Medulla oblongata (tissue), 1 donor: ENCODE measurements around the gene C16orf95.
"Not testable (repeated sequence)": the region's sequence is repeated elsewhere in the genome, so short reads cannot be mapped to it uniquely, and the experiment has no call there.

Source experiments
- DNase-seq: peaks from one replicate; pipeline ENCODE4 v3.0.0-alpha.2; 2015; ENCODE audit errors: extremely low spot score

The C16orf95 gene

DNA sequence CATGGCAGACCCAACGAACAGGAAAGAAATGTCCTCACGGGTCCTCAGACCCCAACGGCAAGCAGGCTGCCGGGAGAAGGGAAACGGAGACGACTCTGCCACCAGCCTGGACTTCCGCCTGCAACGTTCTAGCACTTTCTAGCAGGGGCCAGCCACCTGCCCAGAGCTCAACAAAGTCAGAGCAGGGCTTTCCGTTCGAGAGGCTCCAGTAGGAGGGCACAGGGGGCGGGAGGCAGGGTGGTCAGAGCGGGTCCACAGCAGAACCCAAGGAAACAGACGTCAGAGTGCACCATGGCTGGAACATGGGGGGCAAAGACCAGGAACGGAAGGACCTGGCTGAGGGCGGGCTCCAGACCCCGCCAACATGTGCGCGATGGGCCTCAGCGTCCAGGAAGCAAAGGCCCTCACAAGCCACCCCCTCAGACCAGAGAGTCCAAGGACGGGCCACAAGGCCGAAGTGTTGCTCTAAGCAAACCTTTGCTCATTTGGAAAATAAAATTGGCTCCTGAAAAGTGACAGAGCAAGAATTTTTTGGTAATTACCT, 29.4 kb upstream of the C16orf95 start:
- DNase-seq = no peak

DNA sequence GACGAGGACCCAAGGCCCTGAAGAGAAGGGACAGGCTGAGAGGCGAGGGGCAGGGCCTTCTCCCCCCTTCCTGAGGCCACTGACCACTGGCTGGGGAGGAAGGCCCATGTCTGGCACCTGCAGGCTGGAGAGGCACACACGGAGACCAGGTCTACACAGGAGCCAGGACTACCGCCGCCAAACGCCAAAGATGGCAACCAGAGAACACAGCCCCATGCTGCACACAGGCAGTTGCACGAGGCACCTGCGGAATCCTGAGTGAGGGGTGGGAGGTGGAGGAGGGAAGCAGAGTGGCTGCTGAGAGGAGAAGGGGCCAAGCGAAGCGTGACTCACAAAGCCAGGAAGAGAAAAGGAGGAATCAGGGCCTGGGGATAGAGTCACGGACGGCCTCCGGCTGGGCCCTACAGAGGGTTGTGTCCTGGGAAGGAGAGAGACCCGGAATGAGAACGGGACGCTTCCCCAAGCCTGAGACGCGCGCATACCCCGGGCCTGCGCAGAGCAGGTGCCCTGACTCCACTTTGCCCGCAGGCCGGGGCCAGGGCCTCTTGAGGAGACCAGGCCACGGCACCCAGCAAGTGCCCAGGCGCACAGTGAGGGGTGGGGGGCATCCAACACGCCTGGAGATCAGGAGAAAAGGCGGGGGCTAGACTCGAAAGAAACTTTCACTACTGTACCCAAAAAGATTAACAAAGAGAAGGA, 28.7 kb upstream of the C16orf95 start:
- DNase-seq = no peak

DNA sequence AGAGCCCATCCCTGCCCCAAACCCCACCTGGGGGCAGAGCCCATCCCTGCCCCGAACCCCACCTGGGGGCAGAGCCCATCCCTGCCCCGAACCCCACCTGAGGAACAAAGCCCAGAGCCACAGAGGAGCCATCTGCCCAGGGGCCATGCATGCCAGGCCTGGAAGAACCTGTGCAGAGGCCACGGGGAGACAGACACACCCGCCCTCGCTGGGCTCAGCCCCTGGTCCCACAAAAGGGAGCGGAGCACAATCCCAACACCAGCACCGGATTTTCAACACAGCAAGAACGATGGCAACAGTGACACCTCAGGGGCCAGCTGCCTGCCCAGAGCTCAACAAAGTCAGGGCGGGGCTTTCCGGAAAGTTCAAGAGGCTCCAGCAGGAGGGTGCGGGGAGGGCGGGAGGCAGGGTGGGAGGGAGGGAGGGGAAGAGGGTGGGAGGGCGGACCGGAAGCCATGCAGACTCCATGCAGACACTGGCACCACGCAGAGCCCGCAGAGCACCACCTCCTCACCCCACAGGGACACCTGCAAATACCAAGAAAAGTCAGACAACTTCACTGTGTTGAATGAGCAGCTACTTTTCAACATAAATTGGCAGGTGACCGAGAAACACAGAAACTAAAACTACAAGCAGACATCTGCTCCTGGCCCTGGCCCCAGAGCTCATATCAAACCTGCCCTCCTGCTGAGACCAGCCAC, 27.9 kb upstream of the C16orf95 start:
- DNase-seq = no peak

DNA sequence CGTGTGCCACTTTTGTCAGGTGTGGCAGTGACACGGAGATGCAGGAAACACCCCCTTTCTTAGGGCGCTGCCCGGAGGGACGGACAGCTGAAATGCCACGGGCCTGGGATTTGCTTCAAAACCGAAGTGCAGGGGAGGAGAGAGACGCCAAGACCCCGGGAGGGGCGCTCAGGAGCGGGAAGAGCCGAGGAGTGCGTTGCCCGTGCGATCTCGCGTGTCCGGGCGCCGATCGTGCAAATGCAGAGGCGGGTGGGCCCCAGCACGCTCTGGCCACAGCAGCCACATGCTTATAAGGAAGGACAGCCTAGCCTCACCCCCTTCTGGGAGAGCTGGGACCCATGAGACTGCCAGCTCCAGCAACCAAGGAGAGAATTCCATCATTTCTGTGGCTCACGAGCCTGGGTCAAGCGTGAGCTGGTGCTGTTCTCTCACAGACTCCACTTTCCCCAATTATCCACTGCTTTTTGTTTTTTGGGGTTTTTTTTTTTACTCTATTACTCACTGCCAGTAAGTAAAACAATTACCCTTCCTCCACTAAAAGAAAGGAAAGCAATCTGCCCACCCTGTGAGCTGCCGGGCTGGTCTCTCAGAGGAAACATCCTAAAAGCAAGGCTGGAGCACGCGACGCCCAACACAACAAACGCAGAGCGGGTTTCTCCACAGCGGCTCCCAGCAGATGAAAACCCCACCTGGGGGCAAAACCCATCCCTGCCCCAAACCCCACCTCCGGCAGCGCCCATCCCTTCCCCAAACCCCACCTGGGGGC, 27.2 kb upstream of the C16orf95 start:
- DNase-seq = no peak

DNA sequence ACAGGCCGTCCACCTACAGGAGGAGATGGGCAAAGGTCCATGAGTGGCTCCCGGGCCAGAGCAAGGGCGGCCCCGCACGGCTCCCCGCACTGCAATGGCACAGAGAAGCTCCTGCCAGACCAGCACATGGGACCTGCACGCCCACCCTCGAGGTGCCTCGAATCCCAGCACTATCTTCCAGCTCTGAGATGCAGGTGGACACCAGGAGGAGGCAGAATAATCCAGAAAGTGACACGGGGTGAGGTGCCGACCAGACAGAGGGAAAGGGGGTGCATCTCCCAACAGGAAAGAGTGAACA, 26.5 kb upstream of the C16orf95 start:
- no peak for DNase-seq

DNA sequence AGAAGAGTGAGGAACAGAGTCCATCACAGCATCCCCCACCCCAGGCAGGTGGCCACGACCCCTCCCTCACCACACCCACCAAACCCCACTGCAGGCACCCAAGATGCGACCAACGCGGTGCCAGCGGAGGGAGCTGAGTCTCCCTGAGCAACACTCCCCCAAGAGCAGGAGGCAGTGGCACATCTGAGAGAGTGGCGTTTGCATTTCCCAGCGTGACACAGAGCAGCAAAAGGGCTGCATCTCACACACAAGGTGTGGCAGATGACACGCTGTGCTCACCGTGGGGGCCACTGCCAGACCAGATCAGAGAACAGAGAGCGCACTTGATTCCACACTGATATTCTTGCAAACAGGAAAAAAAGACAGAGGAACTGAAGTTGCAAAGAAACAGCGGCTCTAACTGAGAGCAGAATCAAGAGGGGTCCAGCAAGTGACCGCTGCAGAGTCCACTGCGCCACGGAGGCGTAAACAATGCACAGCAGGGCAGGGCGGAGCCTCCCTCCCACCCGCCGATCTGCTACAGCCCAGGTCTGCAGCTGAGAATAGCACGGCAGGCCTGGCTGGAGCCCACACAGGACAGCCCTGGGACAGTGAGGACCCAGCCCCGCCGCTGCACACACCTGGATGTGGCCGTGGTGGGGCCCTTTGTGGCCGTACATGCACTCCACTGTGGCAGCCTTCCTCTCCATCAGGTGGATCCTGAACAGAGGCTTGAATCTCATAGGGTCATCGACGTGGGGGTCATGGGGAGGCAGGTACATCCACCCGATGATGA, 26.0 kb upstream of the C16orf95 start:
- no peak for DNase-seq

DNA sequence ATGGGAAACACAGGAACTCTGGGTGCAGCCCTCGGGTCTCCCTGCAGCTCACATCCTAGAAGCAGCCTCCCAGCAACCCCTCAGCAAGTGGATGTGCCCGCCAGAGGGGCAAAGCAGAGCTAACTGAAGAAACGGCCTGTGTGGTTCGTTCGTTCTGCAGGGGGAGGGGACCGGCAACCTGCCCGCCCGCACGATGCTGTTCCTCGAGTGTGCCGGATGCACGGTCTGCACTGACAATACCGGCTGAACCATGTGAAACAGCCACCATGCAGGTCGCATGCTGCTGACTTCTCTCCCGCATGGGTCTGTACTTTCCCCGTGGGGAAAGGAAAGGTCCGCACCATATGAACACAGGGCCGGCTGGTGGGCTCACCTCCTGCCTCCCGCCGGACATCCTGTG, 25.3 kb upstream of the C16orf95 start:
- DNase-seq = no peak

DNA sequence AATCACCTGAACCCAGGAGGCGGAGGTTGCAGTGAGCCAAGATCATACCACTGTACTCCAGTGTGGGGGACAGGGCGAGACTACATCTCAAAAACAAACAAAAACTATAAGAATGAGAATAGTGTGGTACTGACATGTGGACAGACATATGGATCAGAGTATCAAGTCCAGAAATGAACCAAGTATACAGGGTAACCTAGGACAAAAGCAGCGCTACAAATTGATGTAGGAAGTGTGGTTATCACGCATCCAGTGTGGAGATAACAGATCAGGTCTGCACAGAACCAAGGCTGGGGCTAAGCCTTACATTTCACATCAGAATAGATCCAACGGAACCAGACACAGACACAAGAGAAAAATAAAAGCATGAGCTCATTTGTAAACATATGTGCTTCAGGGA, 23.0 kb upstream of the C16orf95 start:
- DNase-seq = no peak

DNA sequence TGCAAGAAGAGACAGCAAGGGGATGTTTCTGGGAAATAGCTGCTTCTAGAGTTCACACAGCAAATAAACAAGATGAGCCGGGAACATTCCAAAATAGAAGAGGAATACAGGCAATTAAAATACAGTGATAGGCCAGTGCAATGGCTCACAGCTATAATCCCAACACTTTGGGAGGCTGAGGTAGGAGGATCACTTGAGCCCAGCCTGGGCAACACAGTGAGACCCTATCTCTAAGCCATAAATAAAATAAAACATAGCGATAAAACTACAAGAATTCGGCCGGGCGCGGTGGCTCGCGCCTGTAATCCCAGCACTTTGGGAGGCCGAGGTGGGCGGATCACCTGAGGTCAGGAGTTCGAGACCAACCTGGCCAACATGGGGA, 22.5 kb upstream of the C16orf95 start:
- DNase-seq = not testable (repeated sequence)

DNA sequence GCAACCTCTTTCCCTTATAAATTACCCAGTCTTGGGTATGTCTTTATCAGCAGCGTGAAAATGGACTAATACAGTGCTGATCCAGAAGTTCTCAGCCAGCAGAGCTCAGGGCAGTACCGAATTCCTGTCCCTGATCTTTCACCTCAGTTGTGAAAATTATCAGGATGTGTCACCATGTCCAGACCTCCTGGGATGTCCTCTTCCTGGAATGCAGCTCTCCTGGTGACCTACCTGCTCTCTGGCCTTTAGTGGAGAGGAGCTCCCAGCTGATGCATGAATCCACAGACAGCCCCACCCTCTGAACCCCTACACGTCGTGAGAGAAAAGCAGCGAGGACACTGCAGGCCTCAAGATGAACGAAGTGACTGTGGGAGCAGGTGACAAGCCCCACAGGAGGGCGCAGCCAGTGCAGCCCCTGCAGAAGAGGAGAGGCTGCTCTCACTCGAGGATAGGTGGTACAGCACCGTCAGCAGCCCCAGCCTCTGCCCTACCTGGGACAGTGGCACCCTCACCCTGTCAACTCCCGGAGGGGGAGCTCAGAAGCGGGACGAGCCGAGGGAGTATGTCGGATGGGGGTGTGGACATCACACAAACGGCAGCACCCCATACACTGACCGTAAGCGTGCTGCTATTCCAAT, 22.0 kb upstream of the C16orf95 start:
- no peak for DNase-seq

DNA sequence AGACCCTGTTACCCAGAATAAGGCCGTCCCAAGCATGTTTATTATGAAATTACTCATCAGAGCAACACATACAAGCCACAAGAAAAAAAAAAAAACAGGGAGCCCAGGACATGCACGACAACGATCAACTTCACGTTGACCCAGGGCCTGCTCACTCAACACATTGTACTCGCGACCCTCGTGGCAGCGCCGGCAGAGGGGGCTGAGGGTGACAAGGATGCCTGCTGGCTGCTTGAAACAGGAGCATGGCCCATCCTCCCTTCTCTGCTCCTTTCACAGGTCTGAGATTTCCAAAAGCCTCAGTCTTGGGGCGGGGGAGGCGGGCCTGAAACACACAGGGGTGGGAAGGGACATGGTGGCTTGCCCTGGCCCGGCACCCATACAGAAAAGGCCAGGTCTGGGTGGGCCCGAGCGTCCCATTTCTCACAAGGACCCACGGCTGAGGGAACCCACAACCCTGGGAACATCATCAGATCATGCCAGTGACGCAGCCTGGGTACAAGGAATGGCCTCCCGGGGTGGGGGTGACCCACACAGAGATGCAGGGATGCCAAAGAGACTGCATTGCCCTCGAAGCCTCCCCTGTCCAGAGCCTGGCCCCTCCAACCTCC, 21.1 kb upstream of the C16orf95 start:
- no peak for DNase-seq

DNA sequence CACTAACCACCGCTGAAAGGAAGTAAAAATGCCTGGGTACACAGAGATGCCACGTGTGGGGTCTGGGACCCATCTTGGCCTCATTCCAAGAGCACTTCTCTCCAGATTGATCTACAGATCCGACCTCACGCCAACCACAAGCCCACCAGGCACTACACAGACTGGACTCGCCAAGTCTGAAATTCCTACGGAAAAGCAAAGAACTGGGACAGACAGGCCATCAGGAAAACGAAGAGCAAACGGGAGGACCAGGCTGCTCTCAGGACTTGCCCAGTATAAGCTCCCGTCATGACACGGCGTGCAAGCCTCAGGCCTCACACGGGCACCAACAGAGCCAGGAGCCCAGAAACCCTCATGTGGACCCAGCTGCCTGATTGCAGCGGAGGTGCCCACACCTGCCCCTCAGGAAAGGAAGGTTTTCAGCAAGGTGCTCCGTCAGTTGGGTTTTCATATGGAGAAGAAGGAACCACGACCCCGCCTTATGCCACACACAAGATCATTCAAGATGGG, 20.1 kb upstream of the C16orf95 start:
- DNase-seq = no peak

DNA sequence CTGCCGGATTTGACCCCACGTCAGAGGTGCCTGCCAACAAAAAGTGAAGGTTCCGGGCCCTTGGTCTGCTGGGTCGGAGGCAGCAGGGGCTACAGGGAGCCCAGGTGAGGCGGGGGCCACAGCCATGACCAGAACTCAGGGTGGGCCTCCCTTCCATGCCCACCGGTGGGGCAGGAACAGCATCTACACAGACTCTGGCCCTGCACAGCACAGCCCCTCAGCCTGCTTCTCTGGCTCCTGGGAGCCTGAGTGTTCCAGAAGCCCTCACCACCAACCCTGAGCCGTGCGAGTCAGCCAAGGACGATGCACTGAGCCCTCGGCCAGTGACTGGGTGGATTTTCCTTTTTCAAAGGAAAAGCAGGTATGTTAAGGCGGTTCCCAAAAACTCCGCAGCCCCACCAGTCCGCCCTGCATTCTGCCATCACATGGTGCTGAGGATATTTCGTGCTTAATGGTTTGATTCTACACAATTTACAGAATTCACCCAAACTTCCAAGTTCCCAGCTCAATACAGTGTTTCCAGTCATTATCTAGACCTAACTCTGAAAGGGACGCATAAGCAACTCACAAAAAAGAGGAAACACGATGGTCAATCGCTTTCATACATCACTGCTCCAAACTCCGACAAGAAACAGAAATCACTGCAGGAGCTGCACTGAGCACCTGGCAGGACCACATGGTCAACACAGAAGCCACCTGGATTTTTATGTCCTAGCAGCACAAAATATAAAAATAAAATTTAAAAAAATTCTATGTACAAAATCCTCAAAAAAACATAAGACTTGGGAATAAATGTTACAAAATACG, 19.4 kb upstream of the C16orf95 start:
- DNase-seq = no peak

DNA sequence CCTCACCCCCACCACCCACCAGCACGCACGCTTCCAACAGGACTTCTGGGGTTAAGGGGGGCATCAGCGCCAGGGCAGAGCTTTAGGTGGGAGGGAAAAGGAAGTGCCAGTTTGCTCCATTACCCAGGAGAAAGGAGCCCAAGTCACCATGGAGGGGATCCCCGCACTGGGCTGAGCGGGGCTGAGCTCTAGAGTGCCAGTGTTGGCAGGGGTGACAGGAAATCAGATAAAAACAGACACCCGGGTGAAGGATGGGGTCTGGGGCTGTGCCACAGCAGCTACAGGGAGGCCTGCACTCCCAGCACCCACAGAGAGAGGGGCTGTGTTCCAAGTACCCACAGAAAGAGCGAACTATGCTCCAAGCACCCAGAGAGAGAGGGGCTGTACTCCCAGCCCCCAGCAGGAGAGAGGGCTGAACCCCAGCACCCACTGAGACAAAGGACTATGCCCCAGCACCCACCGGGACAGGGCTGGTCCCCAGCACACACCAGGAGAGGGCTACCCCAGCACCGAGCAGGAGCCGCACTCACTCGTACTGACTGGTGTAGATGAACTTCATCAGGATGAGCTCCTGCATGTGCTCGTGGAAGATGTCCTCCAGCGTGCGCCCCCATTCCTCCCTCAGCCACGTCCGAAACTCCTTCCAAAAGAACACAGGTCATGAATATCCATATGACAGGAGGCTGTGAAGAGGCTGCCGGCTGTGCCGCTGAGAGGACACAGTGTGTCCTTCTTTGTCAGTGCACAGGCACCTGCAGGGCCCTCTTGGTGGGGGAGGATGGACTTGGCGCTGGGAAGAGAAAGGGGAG, 18.6 kb upstream of the C16orf95 start:
- DNase-seq = no peak

DNA sequence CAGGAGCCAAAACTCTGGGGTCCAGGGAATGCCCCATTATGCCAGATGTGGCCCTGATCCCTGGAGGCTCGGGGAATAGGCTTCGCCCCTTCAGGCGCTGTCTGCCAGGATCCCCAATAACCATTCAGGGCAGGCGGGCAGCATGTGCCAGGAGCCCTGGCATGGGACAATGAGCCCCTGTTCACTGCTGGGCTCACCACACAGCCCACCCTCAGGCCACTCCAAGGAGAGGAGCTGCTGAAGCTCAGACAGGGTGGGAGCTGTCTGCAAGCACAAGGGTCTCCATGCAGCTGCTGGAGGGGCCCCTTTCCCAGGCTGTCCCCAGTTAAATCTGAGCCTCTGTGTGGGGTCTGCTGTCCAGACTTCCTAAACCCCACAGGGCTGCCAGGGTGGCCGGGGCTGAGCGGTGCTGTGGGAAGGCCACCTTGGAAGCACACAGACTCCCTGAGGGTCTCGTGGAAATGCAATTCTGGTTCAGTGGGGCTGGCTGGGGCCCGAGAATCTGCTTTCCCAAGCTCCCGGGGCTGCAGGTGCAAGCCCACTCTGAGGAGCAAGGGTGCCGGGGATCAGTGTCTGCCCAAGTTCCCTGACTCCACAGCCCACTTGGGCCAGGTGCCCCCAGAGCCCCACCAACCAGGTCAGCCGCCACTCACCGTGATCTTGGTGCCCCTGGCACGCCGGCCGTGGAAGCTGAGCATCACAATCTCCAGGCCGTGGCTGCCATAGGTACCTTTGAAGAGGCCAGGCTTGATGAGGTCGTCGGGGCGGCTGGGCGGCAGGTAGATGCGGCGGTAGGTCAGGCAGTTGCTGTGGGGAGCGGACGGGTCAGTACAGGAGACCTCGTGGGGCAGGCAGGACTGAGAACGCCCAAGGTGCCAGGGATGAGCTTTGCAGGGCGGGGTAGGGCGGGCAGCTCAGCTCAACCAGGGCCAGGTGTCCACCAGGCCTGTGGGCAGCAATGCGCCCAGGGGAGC, 17.7 kb upstream of the C16orf95 start:
- DNase-seq = no peak

DNA sequence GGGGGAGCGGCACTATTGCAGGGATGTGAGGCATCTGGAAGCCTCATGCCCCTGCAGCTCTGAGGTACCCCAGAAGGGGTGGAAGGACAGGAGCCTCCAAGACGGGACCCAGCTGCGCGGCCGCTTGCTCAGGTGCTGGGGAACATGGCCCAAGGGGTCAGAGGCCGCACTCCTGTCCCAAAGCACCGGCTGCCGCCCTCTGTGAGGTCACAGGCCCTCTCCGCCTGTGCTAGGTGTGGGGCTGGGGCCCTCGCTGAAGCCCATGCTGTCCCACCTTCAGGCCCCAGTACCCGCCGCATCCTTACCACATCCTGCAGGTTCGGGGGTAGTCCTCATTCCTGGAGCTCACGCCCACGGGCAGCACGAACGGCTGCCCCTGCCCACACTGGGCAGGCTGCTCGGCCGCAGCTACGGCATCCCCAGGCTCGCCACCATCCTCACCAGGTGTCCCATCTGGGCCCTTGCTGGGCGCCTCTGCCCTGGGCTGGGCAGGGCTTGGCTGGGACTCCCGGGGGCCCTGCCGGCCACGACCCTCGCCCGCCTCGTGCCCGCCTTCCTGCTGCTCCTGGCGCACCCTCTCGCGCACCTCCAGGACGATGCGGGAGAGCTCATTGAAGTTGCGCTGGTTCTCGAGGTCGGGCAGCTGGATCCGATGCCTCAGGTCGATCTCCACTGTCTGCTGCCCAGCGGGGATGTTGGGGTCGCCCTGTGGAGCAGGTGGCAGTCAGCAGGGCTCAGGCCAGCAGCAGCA, 16.6 kb upstream of the C16orf95 start:
- DNase-seq = no peak

DNA sequence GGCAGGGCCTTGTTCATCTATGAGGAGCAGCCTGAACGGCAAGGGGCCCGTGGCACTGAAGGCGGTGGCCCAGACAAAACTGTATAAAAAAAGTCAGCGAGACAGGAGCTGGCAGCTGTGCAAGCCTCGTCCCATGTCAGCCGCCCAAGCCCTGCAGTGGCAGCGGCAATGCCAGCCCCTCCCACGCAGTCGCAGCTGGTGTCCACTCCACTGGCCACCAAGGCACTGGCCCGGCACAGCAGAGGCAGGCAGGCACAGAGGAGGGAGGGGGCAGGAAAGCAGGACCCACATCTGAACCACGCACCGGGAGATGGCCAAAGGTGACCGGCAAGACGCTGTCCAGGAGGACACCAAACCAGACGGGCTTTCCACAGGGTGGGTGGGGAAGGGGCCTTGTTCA, 15.9 kb upstream of the C16orf95 start:
- DNase-seq = peak; percentile 78
